ENCODE results near the gene IDE.

GRCh38 chr10:92464364-92464763, 109.5 kb downstream of the IDE start:
- TF ChIP-seq, protein P1, sequence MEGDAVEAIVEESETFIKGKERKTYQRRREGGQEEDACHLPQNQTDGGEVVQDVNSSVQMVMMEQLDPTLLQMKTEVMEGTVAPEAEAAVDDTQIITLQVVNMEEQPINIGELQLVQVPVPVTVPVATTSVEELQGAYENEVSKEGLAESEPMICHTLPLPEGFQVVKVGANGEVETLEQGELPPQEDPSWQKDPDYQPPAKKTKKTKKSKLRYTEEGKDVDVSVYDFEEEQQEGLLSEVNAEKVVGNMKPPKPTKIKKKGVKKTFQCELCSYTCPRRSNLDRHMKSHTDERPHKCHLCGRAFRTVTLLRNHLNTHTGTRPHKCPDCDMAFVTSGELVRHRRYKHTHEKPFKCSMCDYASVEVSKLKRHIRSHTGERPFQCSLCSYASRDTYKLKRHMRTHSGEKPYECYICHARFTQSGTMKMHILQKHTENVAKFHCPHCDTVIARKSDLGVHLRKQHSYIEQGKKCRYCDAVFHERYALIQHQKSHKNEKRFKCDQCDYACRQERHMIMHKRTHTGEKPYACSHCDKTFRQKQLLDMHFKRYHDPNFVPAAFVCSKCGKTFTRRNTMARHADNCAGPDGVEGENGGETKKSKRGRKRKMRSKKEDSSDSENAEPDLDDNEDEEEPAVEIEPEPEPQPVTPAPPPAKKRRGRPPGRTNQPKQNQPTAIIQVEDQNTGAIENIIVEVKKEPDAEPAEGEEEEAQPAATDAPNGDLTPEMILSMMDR (IDR thresholded peaks at IDR 0.05): no peak
- TF ChIP-seq POLR2A (IDR thresholded peaks at IDR 0.05): no peak
- TF ChIP-seq POLR2AphosphoS5 (IDR thresholded peaks at IDR 0.05): no peak
- no peak for TF ChIP-seq EP300 (IDR thresholded peaks at IDR 0.05)

Data from gastroesophageal sphincter (tissue), 3 donors.